OCI-LY3 (cell line): ENCODE measurements around the gene EFHC1.

ENCODE experiments used
- H2AFZ ChIP-seq: fragments of 200-600, 300-600 bp; shearing (Covaris generic); 2 replicates; pipeline ENCODE4 v1.6.0; 2014; ENCODE audit warnings: antibody characterized with exemption, low read depth, low read length
- H3K27ac ChIP-seq: fragments of 200-600, 300-600 bp; sonication (generic); 2 replicates; pipeline ENCODE4 v1.5.1; 2014; ENCODE audit warnings: mild to moderate bottlenecking, low read length, moderate library complexity, mixed read lengths
- H3K27me3 ChIP-seq: fragments of 200-600, 300-600 bp; sonication (generic); 2 replicates; pipeline ENCODE4 v1.6.1; 2014; ENCODE audit warnings: low read depth, low read length, mixed read lengths
- H3K36me3 ChIP-seq: fragments of 200-600, 300-600 bp; sonication (generic); replicated peaks from 2 replicates; pipeline ENCODE3; 2014; ENCODE audit warnings: low read depth, low read length, mixed read lengths
- H3K4me1 ChIP-seq: fragments of 300-600, 200-600 bp; sonication (generic); 2 replicates; pipeline ENCODE4 v1.6.1; 2014; ENCODE audit warnings: low read length, mixed read lengths
- H3K4me2 ChIP-seq: fragments of 200-600, 300-600 bp; sonication (generic); 2 replicates; pipeline ENCODE4 v1.6.1; 2014; ENCODE audit warnings: low read length, mixed read lengths
- H3K4me3 ChIP-seq: fragments of 300-600, 200-600 bp; sonication (generic); 2 replicates; pipeline ENCODE4 v1.5.1; 2014; ENCODE audit warnings: antibody characterized with exemption, mild to moderate bottlenecking, low read length, moderate library complexity
- H3K79me2 ChIP-seq: fragments of 300-600, 200-600 bp; shearing (Covaris generic); 2 replicates; pipeline ENCODE4 v1.6.1; 2014; ENCODE audit warnings: mild to moderate bottlenecking, low read length, mixed read lengths
- H3K9ac ChIP-seq: fragments of 300-600, 200-600 bp; shearing (Covaris generic); 2 replicates; pipeline ENCODE4 v1.6.0; 2014; ENCODE audit warnings: mild to moderate bottlenecking, low read length, moderate library complexity
- H3K9me3 ChIP-seq: fragments of 200-600, 300-600 bp; shearing (Covaris generic); 2 replicates; pipeline ENCODE4 v1.6.1; 2014; ENCODE audit warnings: low read length, mixed read lengths; ENCODE audit not compliant: insufficient read depth
- H4K20me1 ChIP-seq: fragments of 200-600, 300-600 bp; sonication (generic); 2 replicates; pipeline ENCODE4 v1.6.1; 2016; ENCODE audit warnings: low read length, mixed read lengths; ENCODE audit not compliant: insufficient read depth
- EZH2phosphoT487 ChIP-seq: fragments of 200-600 bp; shearing (Covaris generic); IDR thresholded peaks from 2 replicates; pipeline ENCODE4 v1.6.1; 2018; ENCODE audit warnings: antibody characterized with exemption, mixed run types, low read depth
- TF ChIP-seq, protein P1 (sequence below): fragments of 200-600, 300-600 bp; sonication (generic); IDR thresholded peaks from 2 replicates; pipeline ENCODE4 v1.5.1; 2014; ENCODE audit warnings: antibody characterized with exemption, low read length, low read depth

EFHC1 gene

DNA sequence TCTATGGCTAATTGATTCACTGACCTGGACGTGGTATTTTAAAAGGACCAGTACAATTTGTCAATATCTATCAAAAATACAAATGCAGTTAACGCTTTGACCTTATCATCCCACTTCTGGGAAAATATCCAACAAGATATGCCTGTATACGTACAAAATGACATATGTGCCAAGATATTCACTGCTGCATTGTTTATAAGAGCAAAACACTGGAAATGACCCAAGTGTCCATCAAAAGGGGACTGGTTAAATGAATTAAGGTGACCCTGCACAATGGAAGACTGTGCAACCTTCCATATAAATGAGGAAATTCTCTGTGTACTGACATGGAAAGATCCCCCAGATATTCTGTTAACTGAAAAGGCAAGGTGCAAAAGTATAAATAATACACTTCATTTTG lies 142.8 kb downstream of the EFHC1 start:
- TF ChIP-seq, protein P1, sequence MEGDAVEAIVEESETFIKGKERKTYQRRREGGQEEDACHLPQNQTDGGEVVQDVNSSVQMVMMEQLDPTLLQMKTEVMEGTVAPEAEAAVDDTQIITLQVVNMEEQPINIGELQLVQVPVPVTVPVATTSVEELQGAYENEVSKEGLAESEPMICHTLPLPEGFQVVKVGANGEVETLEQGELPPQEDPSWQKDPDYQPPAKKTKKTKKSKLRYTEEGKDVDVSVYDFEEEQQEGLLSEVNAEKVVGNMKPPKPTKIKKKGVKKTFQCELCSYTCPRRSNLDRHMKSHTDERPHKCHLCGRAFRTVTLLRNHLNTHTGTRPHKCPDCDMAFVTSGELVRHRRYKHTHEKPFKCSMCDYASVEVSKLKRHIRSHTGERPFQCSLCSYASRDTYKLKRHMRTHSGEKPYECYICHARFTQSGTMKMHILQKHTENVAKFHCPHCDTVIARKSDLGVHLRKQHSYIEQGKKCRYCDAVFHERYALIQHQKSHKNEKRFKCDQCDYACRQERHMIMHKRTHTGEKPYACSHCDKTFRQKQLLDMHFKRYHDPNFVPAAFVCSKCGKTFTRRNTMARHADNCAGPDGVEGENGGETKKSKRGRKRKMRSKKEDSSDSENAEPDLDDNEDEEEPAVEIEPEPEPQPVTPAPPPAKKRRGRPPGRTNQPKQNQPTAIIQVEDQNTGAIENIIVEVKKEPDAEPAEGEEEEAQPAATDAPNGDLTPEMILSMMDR = no peak
- TF ChIP-seq EZH2phosphoT487 = no peak

DNA sequence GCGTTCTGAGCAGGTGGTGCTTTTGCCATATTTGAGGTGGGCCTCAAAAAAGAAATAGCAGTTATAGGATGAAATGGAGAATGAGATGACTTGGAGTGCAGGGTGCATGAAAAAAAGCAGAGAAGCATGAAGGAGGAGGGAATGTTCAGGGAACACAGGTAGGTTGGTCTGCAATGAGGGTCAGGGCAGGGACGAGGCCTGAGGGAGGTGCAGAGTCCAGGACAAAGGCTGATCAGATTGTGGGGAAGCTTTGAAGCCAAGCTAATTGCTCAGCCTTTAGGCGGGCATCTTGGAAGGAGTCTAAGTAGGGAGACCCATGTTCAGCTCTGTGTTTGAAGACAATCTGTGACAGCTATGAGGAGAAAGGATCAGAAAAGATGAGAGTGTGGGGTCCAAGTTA lies 144.7 kb downstream of the EFHC1 start:
- peaks cover 47% of the 10 kb centered on the region for H3K4me1 ChIP-seq
- H3K79me2 ChIP-seq = peaks cover 92% of the 10 kb centered on the region
- peak overlapping the region; percentile 65; the same call in 1 of the 2 replicates for H3K4me2 ChIP-seq
- H2AFZ ChIP-seq = no peak overlapping the region
- no peak for TF ChIP-seq EZH2phosphoT487
- TF ChIP-seq, protein P1 = no peak
- no peak overlapping the region for H3K9ac ChIP-seq
- no peak overlapping the region for H3K4me3 ChIP-seq
- H3K36me3 ChIP-seq = peaks cover 8% of the 10 kb centered on the region
- H3K27me3 ChIP-seq = no peaks in the 10 kb centered on the region
- H3K27ac ChIP-seq = no peak overlapping the region
- H4K20me1 ChIP-seq = no peaks in the 10 kb centered on the region; the same call in 1 of the 2 replicates
- H3K9me3 ChIP-seq = no peaks in the 10 kb centered on the region

More for the DNA sequence above, 142.8 kb downstream of the EFHC1 start:
- peaks cover 47% of the 10 kb centered on the region for H3K4me1 ChIP-seq
- H4K20me1 ChIP-seq = no peaks in the 10 kb centered on the region
- H3K4me2 ChIP-seq = peak overlapping the region; percentile 52
- H3K36me3 ChIP-seq = peaks cover 6% of the 10 kb centered on the region
- H3K27me3 ChIP-seq = no peaks in the 10 kb centered on the region
- peaks cover 88% of the 10 kb centered on the region for H3K79me2 ChIP-seq
- H3K27ac ChIP-seq = no peak overlapping the region
- no peaks in the 10 kb centered on the region for H3K9me3 ChIP-seq
- no peak overlapping the region for H2AFZ ChIP-seq
- H3K4me3 ChIP-seq = peak overlapping the region; percentile 11
- peak overlapping the region; percentile 14; the same call in 1 of the 2 replicates for H3K9ac ChIP-seq

DNA sequence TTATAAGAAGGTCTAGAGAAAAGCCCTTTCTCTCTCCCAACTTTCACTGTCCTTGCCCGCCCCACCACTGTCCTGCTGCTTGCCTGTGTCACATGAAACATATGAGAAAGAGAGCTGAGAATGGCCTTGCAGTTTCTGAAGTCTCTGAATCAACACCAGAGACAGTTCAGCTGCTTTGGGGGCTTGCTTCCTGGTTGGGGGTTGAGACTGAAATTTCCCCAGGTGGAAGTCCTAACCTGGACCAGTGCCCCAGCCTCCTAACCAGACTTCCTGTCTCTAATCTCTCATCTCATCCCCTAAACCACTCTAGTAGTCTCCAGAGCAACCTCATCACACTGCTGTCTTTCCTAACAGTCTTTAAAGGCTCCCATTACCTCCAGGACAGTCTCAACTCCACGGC lies 146.1 kb downstream of the EFHC1 start:
- Histone ChIP-seq H3K9me3 (no peaks in the 10 kb centered on the region), H3K4me3 (peak overlapping the region; percentile 32), H3K79me2 (peaks cover 96% of the 10 kb centered on the region), H3K27me3 (no peaks in the 10 kb centered on the region), H3K9ac (peak overlapping the region; percentile 21; the same call in 1 of the 2 replicates), H2AFZ (no peak overlapping the region), H3K27ac (peak overlapping the region; percentile 45), H3K4me1 (peaks cover 47% of the 10 kb centered on the region), H3K4me2 (peak overlapping the region; percentile 65), H3K36me3 (peaks cover 8% of the 10 kb centered on the region), H4K20me1 (peaks cover 4% of the 10 kb centered on the region; the same call in 1 of the 2 replicates)
- TF ChIP-seq, protein P1 = no peak
- TF ChIP-seq EZH2phosphoT487 = no peak

DNA sequence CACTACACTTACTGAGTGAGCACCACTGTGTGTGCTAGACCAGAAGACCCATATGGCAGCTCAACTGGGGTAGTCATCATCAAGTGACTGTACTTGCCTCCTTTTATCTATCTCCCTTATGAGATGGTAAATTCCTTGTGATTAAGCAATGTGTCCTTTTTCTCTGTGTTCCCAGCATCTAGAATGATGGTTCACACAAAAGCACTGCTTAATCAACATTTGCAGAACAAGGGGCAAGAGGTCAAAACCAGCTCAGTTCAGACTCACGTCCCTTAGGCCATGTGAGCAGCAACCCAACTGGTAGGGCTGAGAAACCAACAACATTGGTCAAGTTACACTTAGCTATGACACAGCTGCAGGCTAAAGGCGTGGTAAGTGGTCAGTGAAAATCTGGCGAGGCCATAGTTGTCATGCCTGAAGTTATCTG lies 146.7 kb downstream of the EFHC1 start:
- peak overlapping the region; percentile 65 for H3K4me2 ChIP-seq
- no peaks in the 10 kb centered on the region for H3K9me3 ChIP-seq
- peaks cover 49% of the 10 kb centered on the region for H3K4me1 ChIP-seq
- no peak overlapping the region for H3K4me3 ChIP-seq
- no peak overlapping the region for H3K9ac ChIP-seq
- H3K79me2 ChIP-seq = peaks cover 99% of the 10 kb centered on the region
- TF ChIP-seq, protein P1 = no peak
- no peak for TF ChIP-seq EZH2phosphoT487
- no peak overlapping the region for H2AFZ ChIP-seq
- H3K36me3 ChIP-seq = peaks cover 11% of the 10 kb centered on the region
- peaks cover 7% of the 10 kb centered on the region; the same call in 1 of the 2 replicates for H4K20me1 ChIP-seq
- H3K27me3 ChIP-seq = no peaks in the 10 kb centered on the region
- peak overlapping the region; percentile 45; the same call in 1 of the 2 replicates for H3K27ac ChIP-seq
